Brain microvascular endothelial cell (primary cell): ENCODE data around the gene NHSL2.

Experiments
- DNase-seq: peaks from one replicate; pipeline ENCODE4 v3.0.0-alpha.2; 2020
- H3K27ac ChIP-seq: fragments of 250-450 bp; sonication (Bioruptor Pico); 2 replicates; pipeline ENCODE4 v1.5.1; 2020; ENCODE audit warnings: mild to moderate bottlenecking, moderate library complexity
- H3K27me3 ChIP-seq: fragments of 250-450 bp; sonication (Bioruptor Pico); replicated peaks from 2 replicates; pipeline ENCODE4 v1.5.1; 2020; ENCODE audit warnings: mild to moderate bottlenecking
- H3K36me3 ChIP-seq: fragments of 250-450 bp; sonication (Bioruptor Pico); replicated peaks from 2 replicates; pipeline ENCODE4 v1.5.1; 2020; ENCODE audit warnings: mild to moderate bottlenecking
- H3K4me3 ChIP-seq: 2 replicates; pipeline ENCODE4 v1.5.1; 2011; ENCODE audit warnings: low read depth, mild to moderate bottlenecking, control low read depth, low read length, moderate library complexity
- in situ Hi-C: cut with HindIII; loops from 2 replicates; pipeline ENCODE4 v1.10.0; 2017; ENCODE audit warnings: low sequenced_read_pairs, low pct_ligation_motif_present
- TF ChIP-seq, protein P1 (sequence below): IDR thresholded peaks from 2 replicates; pipeline ENCODE4 v1.5.1; 2011; ENCODE audit warnings: low read depth, mild to moderate bottlenecking, moderate library complexity, low read length, control low read depth, inconsistent platforms; ENCODE audit errors: missing control alignments

NHSL2 gene

DNA sequence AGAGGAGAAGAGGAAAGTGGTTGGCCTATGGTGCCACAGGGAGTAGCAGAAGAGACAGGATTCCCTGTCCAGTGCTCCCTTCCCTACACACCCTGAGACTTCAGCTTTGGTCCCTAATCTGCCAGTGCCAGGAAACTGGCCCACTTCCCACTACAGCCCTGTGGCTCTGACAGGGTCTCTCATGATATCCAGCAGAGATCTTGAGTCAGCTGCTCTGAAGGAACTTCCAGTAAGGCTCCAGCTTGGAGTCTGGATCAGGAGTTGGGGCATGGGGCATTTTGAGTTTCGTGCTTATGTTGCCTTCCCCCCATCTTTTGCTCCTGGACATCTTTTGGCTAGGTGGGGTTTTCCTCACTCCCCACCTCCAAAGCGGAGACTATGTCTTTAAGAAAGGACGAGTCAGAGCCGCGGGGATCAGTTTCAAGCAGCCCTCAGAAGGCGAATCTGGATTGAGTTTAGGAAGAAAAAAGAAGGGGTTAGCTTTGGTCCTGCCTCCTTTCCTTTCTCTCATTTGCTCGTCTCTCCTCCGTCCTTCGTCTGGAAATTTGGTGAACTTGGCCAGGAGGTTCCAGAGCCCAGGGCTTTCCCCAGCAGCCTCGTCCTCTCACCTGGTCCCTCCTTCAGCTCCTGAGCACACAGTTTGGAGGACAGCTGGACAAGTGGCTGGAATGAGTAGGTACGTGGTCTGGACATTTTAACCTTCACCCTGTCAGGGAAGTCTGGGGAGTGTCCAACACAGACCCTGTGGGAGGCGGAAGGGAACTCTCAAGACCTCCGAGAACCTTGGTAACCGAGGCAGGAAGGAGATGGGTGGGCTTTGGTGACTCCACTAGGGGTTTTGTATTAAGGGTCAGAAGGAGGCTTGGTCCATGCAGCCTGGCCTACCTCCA is 116.6 kb downstream of the NHSL2 start:
- in situ Hi-C loops = no loop called here
- DNase-seq = no peak
- H3K4me3 ChIP-seq = no peak overlapping the region

DNA sequence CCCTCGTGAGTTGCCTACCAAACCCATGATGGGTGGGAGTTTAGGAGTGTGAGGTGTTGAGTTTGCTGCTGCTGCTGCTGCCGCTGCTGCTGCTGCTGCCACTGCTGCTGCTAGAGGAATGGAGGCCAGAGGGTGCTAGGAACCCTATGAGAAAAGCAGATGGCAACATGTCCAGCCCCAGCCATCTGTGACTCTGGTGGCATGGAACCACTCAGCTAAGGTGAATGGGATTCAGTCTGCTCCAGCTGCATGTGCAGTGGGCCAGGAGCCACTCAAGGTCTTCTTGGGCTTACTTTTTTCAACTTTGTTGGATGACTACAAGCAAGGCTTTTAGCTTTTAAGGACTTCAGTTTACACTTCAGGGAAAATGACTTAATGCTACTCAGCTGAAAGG is 117.3 kb downstream of the NHSL2 start:
- DNase-seq = no peak
- in situ Hi-C loops = no loop called here
- Histone ChIP-seq H3K4me3 (no peak overlapping the region), H3K36me3 (no peaks in the 10 kb centered on the region), H3K27ac (no peak overlapping the region), H3K27me3 (no peaks in the 10 kb centered on the region)
- TF ChIP-seq, protein P1, sequence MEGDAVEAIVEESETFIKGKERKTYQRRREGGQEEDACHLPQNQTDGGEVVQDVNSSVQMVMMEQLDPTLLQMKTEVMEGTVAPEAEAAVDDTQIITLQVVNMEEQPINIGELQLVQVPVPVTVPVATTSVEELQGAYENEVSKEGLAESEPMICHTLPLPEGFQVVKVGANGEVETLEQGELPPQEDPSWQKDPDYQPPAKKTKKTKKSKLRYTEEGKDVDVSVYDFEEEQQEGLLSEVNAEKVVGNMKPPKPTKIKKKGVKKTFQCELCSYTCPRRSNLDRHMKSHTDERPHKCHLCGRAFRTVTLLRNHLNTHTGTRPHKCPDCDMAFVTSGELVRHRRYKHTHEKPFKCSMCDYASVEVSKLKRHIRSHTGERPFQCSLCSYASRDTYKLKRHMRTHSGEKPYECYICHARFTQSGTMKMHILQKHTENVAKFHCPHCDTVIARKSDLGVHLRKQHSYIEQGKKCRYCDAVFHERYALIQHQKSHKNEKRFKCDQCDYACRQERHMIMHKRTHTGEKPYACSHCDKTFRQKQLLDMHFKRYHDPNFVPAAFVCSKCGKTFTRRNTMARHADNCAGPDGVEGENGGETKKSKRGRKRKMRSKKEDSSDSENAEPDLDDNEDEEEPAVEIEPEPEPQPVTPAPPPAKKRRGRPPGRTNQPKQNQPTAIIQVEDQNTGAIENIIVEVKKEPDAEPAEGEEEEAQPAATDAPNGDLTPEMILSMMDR = no peak

More for the DNA sequence above, 116.6 kb downstream of the NHSL2 start:
- Histone ChIP-seq H3K36me3 (no peaks in the 10 kb centered on the region), H3K27ac (no peak overlapping the region), H3K27me3 (no peaks in the 10 kb centered on the region)
- TF ChIP-seq, protein P1 = no peak

DNA sequence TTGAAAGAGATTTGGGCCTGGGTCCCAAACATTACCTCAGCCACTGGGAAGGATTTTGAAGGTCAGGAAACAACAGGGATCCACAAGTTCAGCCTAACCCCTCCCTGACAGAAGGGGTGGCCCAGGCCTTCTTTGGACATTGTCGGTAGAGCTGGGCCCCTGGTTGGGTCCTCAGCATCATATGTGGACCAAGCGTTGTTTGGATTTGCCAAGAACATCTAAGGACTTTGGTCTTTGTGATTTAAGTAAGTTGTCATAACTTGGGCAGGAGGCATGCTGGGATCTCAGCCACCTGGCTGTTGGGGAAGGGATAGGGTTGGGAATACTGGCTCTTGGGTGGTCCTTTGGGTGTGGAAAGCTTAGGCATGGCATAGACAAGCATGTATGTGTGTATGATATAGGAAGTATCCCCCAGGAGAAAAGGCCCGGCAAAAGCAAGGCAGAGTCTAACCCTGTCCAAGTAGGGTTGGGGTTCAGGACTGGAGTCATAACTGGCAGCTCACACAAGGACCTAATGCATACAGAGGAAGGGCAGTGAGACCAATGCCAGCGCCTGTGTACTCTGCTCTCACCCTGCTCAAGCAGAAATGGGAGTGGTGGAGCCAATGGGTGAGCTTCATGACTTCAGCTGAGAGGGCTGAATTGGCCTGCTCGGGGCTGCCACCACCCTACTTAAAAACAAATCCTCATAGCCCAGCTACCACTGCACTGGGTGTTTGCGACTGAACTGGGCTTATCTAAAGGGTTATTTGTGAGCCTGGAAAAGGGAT is 118.2 kb downstream of the NHSL2 start:
- no peak overlapping the region for H3K4me3 ChIP-seq
- DNase-seq = no peak
- in situ Hi-C loops = no loop called here
- TF ChIP-seq, protein P1 = no peak
- peak overlapping the region; percentile 69 for H3K27ac ChIP-seq
- H3K36me3 ChIP-seq = no peaks in the 10 kb centered on the region
- H3K27me3 ChIP-seq = no peaks in the 10 kb centered on the region

DNA sequence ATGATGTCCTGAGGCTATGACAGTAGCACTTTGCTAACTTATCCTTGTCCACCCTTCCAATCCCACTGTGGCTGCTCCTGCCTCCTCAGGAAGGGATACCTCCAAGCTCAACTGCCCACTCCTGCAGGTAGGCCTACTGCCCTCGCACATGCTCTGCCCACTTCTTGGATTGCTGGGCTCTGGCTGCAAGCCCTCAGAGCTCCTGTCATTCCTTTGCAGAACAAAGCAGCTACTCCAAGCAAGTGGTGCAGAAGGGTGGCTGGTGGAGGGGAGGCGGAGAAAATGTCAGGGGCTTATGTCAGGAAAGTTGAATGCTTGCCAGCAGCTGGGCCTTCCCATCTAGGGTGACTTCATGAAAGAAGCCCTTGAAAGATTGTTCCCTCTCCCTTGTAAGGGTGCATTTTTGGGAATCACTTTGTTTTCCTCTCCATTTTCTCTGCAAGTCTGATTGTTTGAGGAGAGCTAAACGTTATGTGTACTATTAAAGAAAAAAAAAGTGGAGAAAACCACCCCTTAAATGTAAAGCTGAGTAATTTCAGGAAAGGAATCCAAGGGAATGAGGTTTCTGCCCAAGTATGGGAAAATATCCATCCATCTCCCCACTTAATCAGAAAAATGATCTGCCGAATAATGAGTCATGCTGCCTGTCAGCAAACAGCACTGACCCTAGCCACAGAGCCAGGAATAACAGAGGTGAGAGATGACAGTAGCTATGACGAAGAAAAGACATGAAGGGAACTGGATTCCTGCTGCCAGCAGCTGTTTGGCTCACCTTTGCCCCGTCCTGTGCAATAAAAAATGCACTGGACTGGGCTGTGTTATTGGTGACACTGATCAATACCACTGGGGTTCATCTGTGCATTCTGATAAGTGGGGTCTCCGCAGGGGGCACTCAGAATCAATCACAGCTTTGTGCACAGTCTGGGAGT is 119.1 kb downstream of the NHSL2 start:
- TF ChIP-seq, protein P1 = no peak
- H3K27me3 ChIP-seq = no peaks in the 10 kb centered on the region
- no peak overlapping the region for H3K4me3 ChIP-seq
- DNase-seq = peak; percentile 76
- H3K27ac ChIP-seq = peak overlapping the region; percentile 69
- in situ Hi-C loops = no loop called here
- H3K36me3 ChIP-seq = no peaks in the 10 kb centered on the region

DNA sequence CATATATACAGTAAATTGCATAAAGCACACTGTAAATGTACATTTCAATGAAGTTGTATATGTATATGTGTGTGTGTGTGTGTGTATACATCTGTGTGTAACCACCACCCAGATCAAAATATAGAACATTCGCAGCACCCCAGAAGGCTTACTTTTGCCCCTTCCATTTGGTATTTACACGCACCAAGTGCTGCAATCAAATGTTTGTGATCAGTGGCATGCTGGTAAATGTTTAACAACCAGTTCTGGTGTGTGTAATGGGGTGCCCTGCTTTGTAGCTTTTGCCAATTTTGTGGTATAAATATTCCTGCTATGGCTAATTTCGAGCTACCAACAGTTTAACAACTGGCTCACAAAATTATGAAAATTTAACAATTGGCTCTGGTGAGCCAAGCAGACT is 119.8 kb downstream of the NHSL2 start:
- no peak for DNase-seq
- Histone ChIP-seq H3K4me3 (no peak overlapping the region), H3K27ac (no peak overlapping the region), H3K36me3 (no peaks in the 10 kb centered on the region), H3K27me3 (no peaks in the 10 kb centered on the region)
- in situ Hi-C loops = no loop called here
- TF ChIP-seq, protein P1 = no peak
